ENCODE measurements around the gene TMEM26. TPM values are rescaled to one million over a fixed set of nuclear protein-coding genes. Genes with fewer than 3 reads are reported as not detected.
"Not testable (repeated sequence)": the region's sequence is repeated elsewhere in the genome, so short reads cannot be mapped to it uniquely, and the experiment has no call there.

TMEM26 gene
- total RNA-seq, 1 experiment from 2014 or later: 1.6 TPM

DNA sequence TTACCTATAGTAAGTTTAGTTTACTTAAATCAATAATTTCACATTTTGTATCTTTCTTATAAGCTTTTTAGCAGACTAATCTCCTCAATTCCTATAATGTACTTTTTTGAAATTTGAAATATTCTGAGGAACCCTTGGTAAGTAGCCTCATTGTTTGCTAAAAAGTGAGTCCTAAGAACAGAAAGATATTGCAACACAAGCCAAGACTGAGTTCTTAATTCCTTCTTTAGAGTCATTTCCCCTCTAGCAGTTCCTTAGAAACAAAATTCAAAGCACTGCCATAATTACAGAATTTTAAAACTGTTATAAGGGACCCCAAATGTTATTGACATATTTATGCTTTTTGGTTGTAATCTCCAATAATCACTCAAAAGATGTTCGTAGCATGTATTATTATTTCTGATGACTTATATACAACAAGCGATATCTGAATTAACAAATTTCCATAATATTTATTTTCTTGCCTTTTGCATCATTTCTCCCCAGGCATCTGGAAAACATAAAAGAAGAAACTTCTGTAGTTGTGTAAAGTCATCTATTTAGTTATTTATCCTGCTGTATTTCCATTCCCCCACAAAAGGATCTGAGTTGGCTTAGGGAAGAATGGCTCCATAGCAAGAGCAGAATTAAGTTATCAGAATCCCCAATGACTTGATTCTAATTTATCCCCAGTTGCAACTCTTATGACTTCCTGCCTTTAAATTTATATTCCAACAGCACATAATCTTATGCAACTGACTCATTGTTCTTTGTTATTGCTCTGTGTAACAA lies 67.8 kb downstream of the TMEM26 start:
- POLR2A ChIA-PET: no interaction called here
- DNase-seq (ENCODE audit: low spot score): no peak
- Mint-ChIP-seq H3K27ac (no peak overlapping the region), H3K4me1 (peaks cover 2% of the 10 kb centered on the region; the same call in 1 of the 2 replicates), H3K36me3 (no peaks in the 10 kb centered on the region), H3K9me3 (peaks cover 11% of the 10 kb centered on the region; the same call in 1 of the 2 replicates), H3K4me3 (no peak overlapping the region), H3K27me3 (ENCODE audit: low read depth) (no peaks in the 10 kb centered on the region)
- no peak for TF ChIP-seq USF2 (CRISPR knock-in tag; IDR thresholded peaks at IDR 0.05)
- no peak for TF ChIP-seq ZNF281 (CRISPR knock-in tag; IDR thresholded peaks at IDR 0.05)
- TF ChIP-seq OVOL2 (CRISPR knock-in tag; IDR thresholded peaks at IDR 0.05; ENCODE audit: borderline replicate concordance): no peak
- no peak for TF ChIP-seq IRF2 (CRISPR knock-in tag; IDR thresholded peaks at IDR 0.05; ENCODE audit: borderline replicate concordance, low read depth)
- TF ChIP-seq HMGA2 (CRISPR knock-in tag; IDR thresholded peaks at IDR 0.05): no peak
- no peak for TF ChIP-seq ZNF121 (CRISPR knock-in tag; IDR thresholded peaks at IDR 0.05)
- TF ChIP-seq CREM (CRISPR knock-in tag; IDR thresholded peaks at IDR 0.05): no peak
- no peak for TF ChIP-seq GTF2I (CRISPR knock-in tag; conservative IDR thresholded peaks at IDR 0.05)
- TF ChIP-seq, protein P1, sequence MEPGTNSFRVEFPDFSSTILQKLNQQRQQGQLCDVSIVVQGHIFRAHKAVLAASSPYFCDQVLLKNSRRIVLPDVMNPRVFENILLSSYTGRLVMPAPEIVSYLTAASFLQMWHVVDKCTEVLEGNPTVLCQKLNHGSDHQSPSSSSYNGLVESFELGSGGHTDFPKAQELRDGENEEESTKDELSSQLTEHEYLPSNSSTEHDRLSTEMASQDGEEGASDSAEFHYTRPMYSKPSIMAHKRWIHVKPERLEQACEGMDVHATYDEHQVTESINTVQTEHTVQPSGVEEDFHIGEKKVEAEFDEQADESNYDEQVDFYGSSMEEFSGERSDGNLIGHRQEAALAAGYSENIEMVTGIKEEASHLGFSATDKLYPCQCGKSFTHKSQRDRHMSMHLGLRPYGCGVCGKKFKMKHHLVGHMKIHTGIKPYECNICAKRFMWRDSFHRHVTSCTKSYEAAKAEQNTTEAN (CRISPR knock-in tag; IDR thresholded peaks at IDR 0.05): no peak
- TF ChIP-seq, protein P2, sequence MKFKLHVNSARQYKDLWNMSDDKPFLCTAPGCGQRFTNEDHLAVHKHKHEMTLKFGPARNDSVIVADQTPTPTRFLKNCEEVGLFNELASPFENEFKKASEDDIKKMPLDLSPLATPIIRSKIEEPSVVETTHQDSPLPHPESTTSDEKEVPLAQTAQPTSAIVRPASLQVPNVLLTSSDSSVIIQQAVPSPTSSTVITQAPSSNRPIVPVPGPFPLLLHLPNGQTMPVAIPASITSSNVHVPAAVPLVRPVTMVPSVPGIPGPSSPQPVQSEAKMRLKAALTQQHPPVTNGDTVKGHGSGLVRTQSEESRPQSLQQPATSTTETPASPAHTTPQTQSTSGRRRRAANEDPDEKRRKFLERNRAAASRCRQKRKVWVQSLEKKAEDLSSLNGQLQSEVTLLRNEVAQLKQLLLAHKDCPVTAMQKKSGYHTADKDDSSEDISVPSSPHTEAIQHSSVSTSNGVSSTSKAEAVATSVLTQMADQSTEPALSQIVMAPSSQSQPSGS (CRISPR knock-in tag; IDR thresholded peaks at IDR 0.05; ENCODE audit: borderline replicate concordance, low read depth): no peak
- TF ChIP-seq FOXP1 (CRISPR knock-in tag; IDR thresholded peaks at IDR 0.05; ENCODE audit: borderline replicate concordance): no peak
- TF ChIP-seq CTCF (IDR thresholded peaks at IDR 0.05): no peak
- CTCF ChIA-PET: no interaction called here
- ATAC-seq: no peak

- Mint-ChIP-seq H3K36me3 (peaks cover 13% of the 10 kb centered on the region), H3K9me3 (peaks cover 32% of the 10 kb centered on the region)
- H3K4me3 Mint-ChIP-seq; H3K27me3 Mint-ChIP-seq (ENCODE audit: low read depth); DNase-seq (ENCODE audit: low spot score); POLR2A ChIA-PET; CTCF ChIA-PET; ATAC-seq; H3K4me1 Mint-ChIP-seq; H3K27ac Mint-ChIP-seq: not testable (repeated sequence)
These were observed 72.0 kb downstream of the TMEM26 start for GRCh38 chr10:61381153-61381552.

GRCh38 chr10:61378865-61379264 lies 74.3 kb downstream of the TMEM26 start:
- peaks cover 13% of the 10 kb centered on the region for H3K36me3 Mint-ChIP-seq
- no peak for ATAC-seq
- H3K4me3 Mint-ChIP-seq: no peak overlapping the region
- ChIA-PET CTCF (no interaction called here), POLR2A (no interaction called here)
- no peaks in the 10 kb centered on the region for H3K27me3 Mint-ChIP-seq (ENCODE audit: low read depth)
- no peaks in the 10 kb centered on the region for H3K4me1 Mint-ChIP-seq
- H3K9me3 Mint-ChIP-seq: peaks cover 32% of the 10 kb centered on the region
- no peak for DNase-seq (ENCODE audit: low spot score)
- no peak overlapping the region for H3K27ac Mint-ChIP-seq
- TF ChIP-seq, protein P3, sequence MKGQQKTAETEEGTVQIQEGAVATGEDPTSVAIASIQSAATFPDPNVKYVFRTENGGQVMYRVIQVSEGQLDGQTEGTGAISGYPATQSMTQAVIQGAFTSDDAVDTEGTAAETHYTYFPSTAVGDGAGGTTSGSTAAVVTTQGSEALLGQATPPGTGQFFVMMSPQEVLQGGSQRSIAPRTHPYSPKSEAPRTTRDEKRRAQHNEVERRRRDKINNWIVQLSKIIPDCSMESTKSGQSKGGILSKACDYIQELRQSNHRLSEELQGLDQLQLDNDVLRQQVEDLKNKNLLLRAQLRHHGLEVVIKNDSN (CRISPR knock-in tag; IDR thresholded peaks at IDR 0.05): no peak
- TF ChIP-seq, protein P4, sequence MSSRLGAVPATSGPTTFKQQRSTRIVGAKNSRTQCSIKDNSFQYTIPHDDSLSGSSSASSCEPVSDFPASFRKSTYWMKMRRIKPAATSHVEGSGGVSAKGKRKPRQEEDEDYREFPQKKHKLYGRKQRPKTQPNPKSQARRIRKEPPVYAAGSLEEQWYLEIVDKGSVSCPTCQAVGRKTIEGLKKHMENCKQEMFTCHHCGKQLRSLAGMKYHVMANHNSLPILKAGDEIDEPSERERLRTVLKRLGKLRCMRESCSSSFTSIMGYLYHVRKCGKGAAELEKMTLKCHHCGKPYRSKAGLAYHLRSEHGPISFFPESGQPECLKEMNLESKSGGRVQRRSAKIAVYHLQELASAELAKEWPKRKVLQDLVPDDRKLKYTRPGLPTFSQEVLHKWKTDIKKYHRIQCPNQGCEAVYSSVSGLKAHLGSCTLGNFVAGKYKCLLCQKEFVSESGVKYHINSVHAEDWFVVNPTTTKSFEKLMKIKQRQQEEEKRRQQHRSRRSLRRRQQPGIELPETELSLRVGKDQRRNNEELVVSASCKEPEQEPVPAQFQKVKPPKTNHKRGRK (CRISPR knock-in tag; IDR thresholded peaks at IDR 0.05; ENCODE audit: borderline replicate concordance): no peak
- TF ChIP-seq KAT7 (CRISPR knock-in tag; IDR thresholded peaks at IDR 0.05; ENCODE audit: borderline replicate concordance) (no peak), NR3C1 (CRISPR knock-in tag; conservative IDR thresholded peaks at IDR 0.05; ENCODE audit: low read depth) (no peak)
